Neural cell (in vitro differentiated cells): ENCODE measurements around the gene DGKB.

ENCODE experiments used
- POLR2AphosphoS5 ChIP-seq: IDR thresholded peaks from 2 replicates; pipeline ENCODE4 v1.6.1; 2012
- TF ChIP-seq, protein P1 (sequence below): fragments of 450-650 bp; IDR thresholded peaks from 2 replicates; pipeline ENCODE4 v1.5.1; 2014; ENCODE audit warnings: antibody characterized with exemption, mild to moderate bottlenecking, moderate library complexity; ENCODE audit not compliant: poor library complexity, severe bottlenecking

DNA sequence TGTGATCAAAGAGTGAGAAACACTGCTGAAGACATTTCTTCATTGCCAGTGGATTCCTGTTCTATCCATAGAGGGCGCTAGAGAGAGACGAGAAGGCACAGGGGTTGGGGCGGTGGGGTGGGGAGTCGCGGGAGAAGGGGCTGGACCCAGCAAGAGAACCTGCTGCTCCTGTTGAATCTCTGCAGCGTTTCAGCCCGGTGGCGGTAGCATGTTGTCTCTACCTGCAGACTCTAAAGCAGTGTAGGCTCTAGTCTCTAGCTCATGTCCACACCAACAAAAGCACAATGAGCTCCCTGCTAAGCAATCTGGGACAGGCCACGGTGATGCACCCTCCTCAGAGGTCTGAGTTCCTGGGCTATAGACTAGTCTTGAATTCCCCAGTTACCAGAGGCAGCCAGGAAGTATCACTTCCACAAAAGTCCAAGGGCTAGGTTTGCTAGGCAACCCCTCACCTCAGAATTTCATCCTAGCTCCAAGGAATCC lies 167.7 kb downstream of the DGKB start:
- TF ChIP-seq, protein P1, sequence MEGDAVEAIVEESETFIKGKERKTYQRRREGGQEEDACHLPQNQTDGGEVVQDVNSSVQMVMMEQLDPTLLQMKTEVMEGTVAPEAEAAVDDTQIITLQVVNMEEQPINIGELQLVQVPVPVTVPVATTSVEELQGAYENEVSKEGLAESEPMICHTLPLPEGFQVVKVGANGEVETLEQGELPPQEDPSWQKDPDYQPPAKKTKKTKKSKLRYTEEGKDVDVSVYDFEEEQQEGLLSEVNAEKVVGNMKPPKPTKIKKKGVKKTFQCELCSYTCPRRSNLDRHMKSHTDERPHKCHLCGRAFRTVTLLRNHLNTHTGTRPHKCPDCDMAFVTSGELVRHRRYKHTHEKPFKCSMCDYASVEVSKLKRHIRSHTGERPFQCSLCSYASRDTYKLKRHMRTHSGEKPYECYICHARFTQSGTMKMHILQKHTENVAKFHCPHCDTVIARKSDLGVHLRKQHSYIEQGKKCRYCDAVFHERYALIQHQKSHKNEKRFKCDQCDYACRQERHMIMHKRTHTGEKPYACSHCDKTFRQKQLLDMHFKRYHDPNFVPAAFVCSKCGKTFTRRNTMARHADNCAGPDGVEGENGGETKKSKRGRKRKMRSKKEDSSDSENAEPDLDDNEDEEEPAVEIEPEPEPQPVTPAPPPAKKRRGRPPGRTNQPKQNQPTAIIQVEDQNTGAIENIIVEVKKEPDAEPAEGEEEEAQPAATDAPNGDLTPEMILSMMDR = no peak
- TF ChIP-seq POLR2AphosphoS5 = no peak
